SU-DHL-6 (cell line): Measurements from ENCODE around the gene TOMM22.

Experiments
- H2AFZ ChIP-seq: fragments of 200-600 bp; sonication (generic); 2 replicates; pipeline ENCODE4 v1.6.1; 2014; ENCODE audit warnings: low read depth, mild to moderate bottlenecking, moderate library complexity, mixed read lengths, antibody characterized with exemption, low read length; ENCODE audit not compliant: severe bottlenecking
- H3F3A ChIP-seq: fragments of 200-600 bp; shearing (Covaris generic); 2 replicates; pipeline ENCODE4 v1.6.0; 2016; ENCODE audit warnings: antibody characterized with exemption, mild to moderate bottlenecking; ENCODE audit not compliant: insufficient read depth
- H3K27ac ChIP-seq: fragments of 200-600 bp; sonication (generic); 2 replicates; pipeline ENCODE4 v1.5.1; 2016; ENCODE audit warnings: low read depth, mild to moderate bottlenecking, low read length, moderate library complexity, mixed read lengths
- H3K27me3 ChIP-seq: fragments of 200-600 bp; sonication (generic), shearing (Covaris generic); 2 replicates; pipeline ENCODE4 v1.6.0; 2014; ENCODE audit warnings: mild to moderate bottlenecking, low read length
- H3K36me3 ChIP-seq: fragments of 200-600 bp; sonication (generic); 2 replicates; pipeline ENCODE4 v1.6.1; 2014; ENCODE audit warnings: mild to moderate bottlenecking, low read length, mixed read lengths
- H3K4me2 ChIP-seq: fragments of 300-600, 200-600 bp; shearing (Covaris generic), sonication (generic); 2 replicates; pipeline ENCODE4 v1.6.0; 2014; ENCODE audit warnings: low read length, low read depth, mild to moderate bottlenecking; ENCODE audit not compliant: poor library complexity, severe bottlenecking
- H3K4me3 ChIP-seq: fragments of 200-600 bp; sonication (generic); 2 replicates; pipeline ENCODE4 v1.5.1; 2014; ENCODE audit warnings: antibody characterized with exemption, low read length, mild to moderate bottlenecking, mixed read lengths; ENCODE audit not compliant: insufficient read depth, poor library complexity, severe bottlenecking
- H3K79me2 ChIP-seq: fragments of 200-600 bp; sonication (generic); 2 replicates; pipeline ENCODE4 v1.6.1; 2014; ENCODE audit warnings: mild to moderate bottlenecking, low read length, moderate library complexity; ENCODE audit not compliant: insufficient read depth
- H3K9ac ChIP-seq: fragments of 200-600 bp; sonication (generic); 2 replicates; pipeline ENCODE4 v1.7.0; 2014; ENCODE audit warnings: mild to moderate bottlenecking, low read length
- H3K9me2 ChIP-seq: fragments of 200-600 bp; sonication (generic); replicated peaks from 2 replicates; pipeline ENCODE4 v1.6.1; 2014; ENCODE audit warnings: low read length; ENCODE audit not compliant: insufficient read depth
- H3K9me3 ChIP-seq: fragments of 200-600 bp; sonication (generic); 2 replicates; pipeline ENCODE4 v1.6.1; 2014; ENCODE audit warnings: low read length, mixed read lengths; ENCODE audit not compliant: insufficient read depth
- H4K20me1 ChIP-seq: fragments of 200-600 bp; sonication (generic); 2 replicates; pipeline ENCODE4 v1.6.1; 2014; ENCODE audit warnings: low read depth, mild to moderate bottlenecking, antibody characterized with exemption, low read length, moderate library complexity, mixed read lengths
- EZH2phosphoT487 ChIP-seq: fragments of 200-600 bp; sonication (generic), shearing (Covaris generic); conservative IDR thresholded peaks from 2 replicates; pipeline ENCODE4 v1.6.1; 2018; ENCODE audit warnings: mild to moderate bottlenecking, antibody characterized with exemption, low read length, moderate library complexity, mixed read lengths
- TF ChIP-seq, protein P1 (sequence below): fragments of 200-600 bp; sonication (generic); IDR thresholded peaks from one replicate; pipeline ENCODE4 v1.5.1; 2017; ENCODE audit warnings: antibody characterized with exemption, mild to moderate bottlenecking, low read length, moderate library complexity; ENCODE audit not compliant: insufficient read depth, poor library complexity, severe bottlenecking

TOMM22 gene

DNA sequence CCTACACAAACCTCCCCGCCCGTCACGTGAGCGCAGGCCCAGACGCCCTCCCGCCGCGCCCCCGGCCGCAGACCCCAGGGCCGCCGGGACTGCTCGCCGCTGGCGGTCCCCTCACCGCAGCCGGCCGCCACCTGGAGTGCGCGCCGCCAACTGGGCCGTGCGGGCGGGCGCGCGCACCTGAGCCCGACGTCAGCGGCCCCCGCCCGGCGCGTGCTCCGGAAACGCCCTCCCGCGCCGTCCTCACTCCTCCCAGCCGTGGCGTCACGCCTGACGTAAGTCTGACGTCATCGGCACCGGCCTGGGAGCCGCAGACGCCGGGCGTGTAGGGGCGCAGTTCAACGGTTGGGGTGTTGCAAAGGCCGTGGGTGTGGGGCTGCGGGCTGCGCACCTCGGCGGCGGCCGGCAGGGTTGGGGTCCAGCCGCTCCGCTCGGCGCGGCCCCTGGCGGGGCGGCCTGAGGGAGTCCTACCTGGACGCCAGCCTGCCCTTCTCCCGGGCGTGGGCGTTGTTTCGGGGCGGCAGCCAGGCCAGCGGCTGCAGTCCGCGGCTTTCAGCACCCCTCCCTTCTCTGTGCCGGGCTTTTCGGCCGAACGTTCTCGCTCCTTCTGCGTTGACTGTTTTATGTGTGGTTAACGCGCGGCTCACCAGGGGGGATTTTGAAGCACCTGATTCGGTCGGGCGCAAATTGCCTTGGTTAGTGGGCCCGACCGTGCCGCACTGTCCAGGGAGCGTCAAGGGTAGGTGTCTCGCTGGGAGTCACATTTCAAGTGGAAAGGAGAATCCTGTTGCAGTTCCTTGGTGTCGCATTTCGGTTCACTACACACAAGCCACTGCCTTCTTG lies 19.3 kb downstream of the TOMM22 start, which contains the start of gene JOSD1:
Gene JOSD1, minus strand, starts transcription at position 155 of the 840 bp plus-strand sequence. CDS start 956 bp downstream, outside the sequence.
- Histone ChIP-seq H3F3A (peaks cover 8% of the 10 kb centered on the region; the same call in 1 of the 2 replicates), H3K4me2 (peak within 1 kb of the TSS; percentile 100), H3K4me3 (peak within 1 kb of the TSS; percentile 89), H3K9me3 (no peaks in the 10 kb centered on the region), H4K20me1 (no peaks in the 10 kb centered on the region), H2AFZ (peak within 1 kb of the TSS; percentile 78), H3K27ac (peak within 1 kb of the TSS; percentile 73), H3K9me2 (no peaks in the 10 kb centered on the region), H3K27me3 (no peaks in the 10 kb centered on the region), H3K36me3 (no peaks in the 10 kb centered on the region), H3K9ac (peak within 1 kb of the TSS; percentile 98), H3K79me2 (peaks cover 45% of the 10 kb centered on the region)
- TF ChIP-seq, protein P1, sequence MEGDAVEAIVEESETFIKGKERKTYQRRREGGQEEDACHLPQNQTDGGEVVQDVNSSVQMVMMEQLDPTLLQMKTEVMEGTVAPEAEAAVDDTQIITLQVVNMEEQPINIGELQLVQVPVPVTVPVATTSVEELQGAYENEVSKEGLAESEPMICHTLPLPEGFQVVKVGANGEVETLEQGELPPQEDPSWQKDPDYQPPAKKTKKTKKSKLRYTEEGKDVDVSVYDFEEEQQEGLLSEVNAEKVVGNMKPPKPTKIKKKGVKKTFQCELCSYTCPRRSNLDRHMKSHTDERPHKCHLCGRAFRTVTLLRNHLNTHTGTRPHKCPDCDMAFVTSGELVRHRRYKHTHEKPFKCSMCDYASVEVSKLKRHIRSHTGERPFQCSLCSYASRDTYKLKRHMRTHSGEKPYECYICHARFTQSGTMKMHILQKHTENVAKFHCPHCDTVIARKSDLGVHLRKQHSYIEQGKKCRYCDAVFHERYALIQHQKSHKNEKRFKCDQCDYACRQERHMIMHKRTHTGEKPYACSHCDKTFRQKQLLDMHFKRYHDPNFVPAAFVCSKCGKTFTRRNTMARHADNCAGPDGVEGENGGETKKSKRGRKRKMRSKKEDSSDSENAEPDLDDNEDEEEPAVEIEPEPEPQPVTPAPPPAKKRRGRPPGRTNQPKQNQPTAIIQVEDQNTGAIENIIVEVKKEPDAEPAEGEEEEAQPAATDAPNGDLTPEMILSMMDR, result no peak
- no peak for TF ChIP-seq EZH2phosphoT487

DNA sequence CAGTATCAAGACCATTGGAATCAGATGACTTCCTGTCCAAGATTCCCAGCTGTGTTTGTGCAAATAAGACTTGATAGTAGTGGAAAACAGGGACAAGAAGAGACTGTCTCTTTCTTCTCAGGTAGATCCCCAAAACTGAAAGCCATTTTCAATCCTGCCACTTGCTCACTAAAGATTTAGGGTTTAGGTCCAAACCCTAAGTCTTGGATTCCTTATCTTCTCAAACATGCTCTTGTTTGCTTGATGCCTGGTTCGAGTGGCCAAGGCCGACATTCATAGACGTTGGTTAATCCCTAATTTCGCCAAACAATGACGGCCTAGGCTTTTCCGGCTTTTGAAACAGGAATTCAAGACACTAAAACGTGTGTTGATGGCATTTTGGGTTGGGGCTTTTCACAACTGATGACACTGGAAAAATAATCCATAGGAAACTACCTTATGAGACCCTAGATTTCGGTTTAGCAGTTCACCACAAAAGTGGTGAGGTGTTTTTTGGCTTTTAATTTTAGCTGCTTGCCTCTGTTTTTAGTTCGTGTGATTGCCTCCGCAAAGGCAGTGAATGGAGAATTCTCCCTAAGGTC lies 23.0 kb downstream of the TOMM22 start:
- Histone ChIP-seq H2AFZ (peak overlapping the region; percentile 66), H4K20me1 (peaks cover 5% of the 10 kb centered on the region; the same call in 1 of the 2 replicates), H3K79me2 (peaks cover 47% of the 10 kb centered on the region), H3K27ac (peak overlapping the region; percentile 45), H3K9me3 (no peaks in the 10 kb centered on the region), H3K36me3 (no peaks in the 10 kb centered on the region), H3K9ac (peak overlapping the region; percentile 60), H3K9me2 (no peaks in the 10 kb centered on the region), H3F3A (0 out of 2 replicates have a peak, but pooled peaks cover 4% of the 10 kb centered on the region), H3K4me3 (peak overlapping the region; percentile 50), H3K27me3 (no peaks in the 10 kb centered on the region), H3K4me2 (peak overlapping the region; percentile 80)
- no peak for TF ChIP-seq EZH2phosphoT487
- TF ChIP-seq, protein P1, result no peak

DNA sequence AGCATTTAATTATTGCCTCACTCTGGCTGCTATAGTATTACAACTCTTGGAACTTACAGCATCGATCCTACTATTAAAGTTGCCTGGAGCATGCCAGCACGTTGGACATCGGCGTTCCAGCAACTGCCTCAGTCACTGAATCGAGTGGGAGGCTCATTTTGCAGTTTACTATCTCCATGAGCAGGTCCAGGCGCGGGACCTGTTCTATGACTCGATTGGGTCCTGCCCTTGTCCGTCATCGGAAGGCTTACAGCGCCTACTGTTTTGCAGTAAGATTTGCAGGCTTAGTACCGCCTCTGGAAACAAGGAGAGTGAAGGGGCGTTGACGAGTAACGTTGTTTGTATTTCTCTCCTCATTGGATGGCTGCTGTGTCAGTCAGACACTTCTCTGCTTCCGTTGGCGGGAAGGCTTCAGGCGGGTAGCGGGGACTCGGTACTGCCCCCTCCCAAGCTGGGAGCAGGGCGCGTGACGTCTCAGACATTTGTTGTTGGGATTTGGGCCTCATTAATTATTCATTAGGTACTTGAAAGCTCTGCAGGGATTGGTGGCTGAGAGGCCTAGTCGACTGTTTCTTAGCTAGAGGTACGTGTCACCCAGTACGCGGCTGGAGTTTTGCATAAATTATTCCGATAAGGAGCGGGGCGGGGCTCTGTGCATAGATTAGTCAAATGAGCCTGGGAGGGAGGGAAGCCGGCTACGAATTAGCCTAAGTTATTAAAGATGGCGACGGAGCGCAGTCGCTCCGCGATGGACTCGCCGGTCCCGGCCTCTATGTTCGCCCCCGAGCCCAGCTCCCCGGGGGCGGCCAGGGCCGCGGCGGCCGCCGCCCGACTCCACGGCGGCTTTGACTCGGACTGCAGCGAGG lies 23.7 kb downstream of the TOMM22 start, which contains the start of gene GTPBP1:
Gene GTPBP1, plus strand, starts transcription at position 710 of the 866 bp plus-strand sequence. Its CDS starts 12 bp downstream, at position 722.
- H3K79me2 ChIP-seq, result peaks cover 47% of the 10 kb centered on the region
- peak within 1 kb of the TSS; percentile 66 for H2AFZ ChIP-seq

More for the DNA sequence above, 23.7 kb downstream of the TOMM22 start, which contains the start of gene GTPBP1:
- no peaks in the 10 kb centered on the region for H3K27me3 ChIP-seq
- H3K9me2 ChIP-seq, result no peaks in the 10 kb centered on the region
- H3K36me3 ChIP-seq, result no peaks in the 10 kb centered on the region
- peaks cover 5% of the 10 kb centered on the region; the same call in 1 of the 2 replicates for H4K20me1 ChIP-seq
- H3K4me2 ChIP-seq, result peak within 1 kb of the TSS; percentile 80
- H3K4me3 ChIP-seq, result peak within 1 kb of the TSS; percentile 82
- H3K27ac ChIP-seq, result peak within 1 kb of the TSS; percentile 56
- H3K9ac ChIP-seq, result peak within 1 kb of the TSS; percentile 83
- no peaks in the 10 kb centered on the region for H3K9me3 ChIP-seq
- H3F3A ChIP-seq, result 0 out of 2 replicates have a peak, but pooled peaks cover 4% of the 10 kb centered on the region
- TF ChIP-seq, protein P1, result no peak
- TF ChIP-seq EZH2phosphoT487, result no peak
